Measurements from ENCODE around the gene RHOBTB1.

The RHOBTB1 gene

DNA sequence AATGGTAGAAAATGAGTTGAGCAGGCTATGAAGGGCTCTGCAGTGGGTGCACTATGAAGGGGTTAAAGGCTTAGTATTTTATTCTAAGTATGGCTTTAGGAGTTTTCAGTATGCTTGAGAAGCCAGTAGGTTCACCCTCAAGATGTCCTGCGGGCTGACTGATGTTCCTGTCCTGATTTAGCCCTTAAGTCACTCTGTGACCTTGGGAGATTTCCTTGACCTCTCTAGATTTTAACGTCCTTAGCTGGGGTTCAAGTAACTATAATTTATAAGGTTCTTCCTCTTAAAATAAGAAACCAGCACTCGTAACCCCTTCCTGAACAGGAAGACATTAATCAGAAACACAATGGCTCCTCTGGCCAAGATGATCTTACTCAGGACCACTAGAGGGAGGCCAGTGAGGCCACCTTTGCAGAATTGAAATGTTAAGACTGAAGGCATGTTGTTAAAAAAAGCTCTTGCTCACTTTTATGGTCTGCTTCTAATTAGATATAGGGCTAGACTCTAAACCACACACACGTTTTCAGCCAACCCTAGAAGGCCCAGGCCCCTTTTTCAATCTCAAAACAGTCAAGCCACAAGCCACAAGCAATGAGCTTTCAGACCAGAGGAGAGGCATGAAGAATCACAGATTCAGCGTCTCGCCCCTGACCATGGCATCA lies 123.8 kb downstream of the RHOBTB1 start:
- TF ChIP-seq, protein P1, sequence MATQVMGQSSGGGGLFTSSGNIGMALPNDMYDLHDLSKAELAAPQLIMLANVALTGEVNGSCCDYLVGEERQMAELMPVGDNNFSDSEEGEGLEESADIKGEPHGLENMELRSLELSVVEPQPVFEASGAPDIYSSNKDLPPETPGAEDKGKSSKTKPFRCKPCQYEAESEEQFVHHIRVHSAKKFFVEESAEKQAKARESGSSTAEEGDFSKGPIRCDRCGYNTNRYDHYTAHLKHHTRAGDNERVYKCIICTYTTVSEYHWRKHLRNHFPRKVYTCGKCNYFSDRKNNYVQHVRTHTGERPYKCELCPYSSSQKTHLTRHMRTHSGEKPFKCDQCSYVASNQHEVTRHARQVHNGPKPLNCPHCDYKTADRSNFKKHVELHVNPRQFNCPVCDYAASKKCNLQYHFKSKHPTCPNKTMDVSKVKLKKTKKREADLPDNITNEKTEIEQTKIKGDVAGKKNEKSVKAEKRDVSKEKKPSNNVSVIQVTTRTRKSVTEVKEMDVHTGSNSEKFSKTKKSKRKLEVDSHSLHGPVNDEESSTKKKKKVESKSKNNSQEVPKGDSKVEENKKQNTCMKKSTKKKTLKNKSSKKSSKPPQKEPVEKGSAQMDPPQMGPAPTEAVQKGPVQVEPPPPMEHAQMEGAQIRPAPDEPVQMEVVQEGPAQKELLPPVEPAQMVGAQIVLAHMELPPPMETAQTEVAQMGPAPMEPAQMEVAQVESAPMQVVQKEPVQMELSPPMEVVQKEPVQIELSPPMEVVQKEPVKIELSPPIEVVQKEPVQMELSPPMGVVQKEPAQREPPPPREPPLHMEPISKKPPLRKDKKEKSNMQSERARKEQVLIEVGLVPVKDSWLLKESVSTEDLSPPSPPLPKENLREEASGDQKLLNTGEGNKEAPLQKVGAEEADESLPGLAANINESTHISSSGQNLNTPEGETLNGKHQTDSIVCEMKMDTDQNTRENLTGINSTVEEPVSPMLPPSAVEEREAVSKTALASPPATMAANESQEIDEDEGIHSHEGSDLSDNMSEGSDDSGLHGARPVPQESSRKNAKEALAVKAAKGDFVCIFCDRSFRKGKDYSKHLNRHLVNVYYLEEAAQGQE (IDR thresholded peaks at IDR 0.05; ENCODE audit: insufficient read depth in 1 of 2, low read depth in 2 of 2, low read length in 2 of 2) = no peak
- TF ChIP-seq TAF1 (IDR thresholded peaks at IDR 0.05; ENCODE audit: borderline replicate concordance, insufficient read depth, low read length) = no peak
- TF ChIP-seq FOXP2 (optimal IDR thresholded peaks at IDR 0.05; ENCODE audit: borderline replicate concordance, extremely low read depth, extremely low read length, insufficient read depth) = no peak
- TF ChIP-seq SIN3A (IDR thresholded peaks at IDR 0.05; ENCODE audit: borderline replicate concordance, insufficient read depth, low read length) = no peak
- no peak for TF ChIP-seq POLR2AphosphoS5 (IDR thresholded peaks at IDR 0.05; ENCODE audit: low read depth, low read length)
